HEK293 (cell line): ENCODE results near the gene GCDH.
"Not testable (repeated sequence)": the region's sequence is repeated elsewhere in the genome, so short reads cannot be mapped to it uniquely, and the experiment has no call there.

Source experiments
- CTCF ChIA-PET: fragments of 350-600 bp; formaldehyde crosslinking; extraction: SDS; loops from one replicate; lab custom pipeline; 2021; ENCODE audit warnings: antibody characterized with exemption; lab: Yijun Ruan, JAX
- POLR2A ChIA-PET: fragments of 300-600 bp; formaldehyde crosslinking; extraction: SDS; loops from one replicate; lab custom pipeline; 2020; ENCODE audit warnings: antibody characterized with exemption, inconsistent platforms; lab: Yijun Ruan, JAX
- H3K27ac ChIP-seq: fragments of 200-500 bp; sonication (Bioruptor generic); 2 replicates; pipeline ENCODE4 v1.5.1; 2014; ENCODE audit warnings: low read depth, low read length, control low read depth, inconsistent platforms; ENCODE audit errors: extremely low read depth
- H3K36me3 ChIP-seq, 2 experiments: fragments of 200-500 bp in 1 of 2; sonication (Bioruptor generic) in 1 of 2; 1 replicate in 1 of 2; 2 replicates in 1 of 2; pipeline ENCODE4 v1.5.1; 2014 to 2017; ENCODE audit warnings: inconsistent platforms in 2 of 2, low read length in 2 of 2; ENCODE audit not compliant: control insufficient read depth in 2 of 2, insufficient read depth in 1 of 2
- H3K4me1 ChIP-seq: fragments of 200-500 bp; sonication (Bioruptor generic); 2 replicates; pipeline ENCODE4 v1.5.1; 2014; ENCODE audit warnings: mild to moderate bottlenecking, low read length, inconsistent platforms; ENCODE audit not compliant: control insufficient read depth, insufficient read depth
- H3K4me3 ChIP-seq: 2 replicates; pipeline ENCODE4 v1.5.1; 2011; ENCODE audit warnings: low read depth, mild to moderate bottlenecking, control low read depth, low read length, moderate library complexity
- H3K9me3 ChIP-seq: fragments of 200-500 bp; sonication (Bioruptor generic); 2 replicates; pipeline ENCODE4 v1.5.1; 2014; ENCODE audit warnings: low read depth, low read length, inconsistent platforms; ENCODE audit not compliant: control insufficient read depth, insufficient read depth
- FEZF1 ChIP-seq: fragments of 450-650 bp; formaldehyde crosslinking; IDR thresholded peaks from 2 replicates; pipeline ENCODE4 v1.5.1; 2016; ENCODE audit warnings: missing biosample characterization, missing genetic modification characterization
- PATZ1 ChIP-seq: fragments of 450-650 bp; formaldehyde crosslinking; IDR thresholded peaks from 2 replicates; pipeline ENCODE4 v1.5.1; 2016; ENCODE audit warnings: missing biosample characterization, missing genetic modification characterization
- PRDM1 ChIP-seq: fragments of 450-650 bp; formaldehyde crosslinking; IDR thresholded peaks from 2 replicates; pipeline ENCODE4; 2016; ENCODE audit warnings: missing biosample characterization, missing genetic modification characterization
- PRDM10 ChIP-seq: fragments of 450-650 bp; formaldehyde crosslinking; IDR thresholded peaks from 2 replicates; pipeline ENCODE4 v1.5.1; 2016; ENCODE audit warnings: missing biosample characterization, missing genetic modification characterization
- ZBTB10 ChIP-seq: fragments of 450-650 bp; formaldehyde crosslinking; IDR thresholded peaks from 2 replicates; pipeline ENCODE4 v1.5.1; 2016; ENCODE audit warnings: missing biosample characterization, missing genetic modification characterization
- ZBTB21 ChIP-seq: fragments of 450-650 bp; formaldehyde crosslinking; IDR thresholded peaks from 2 replicates; pipeline ENCODE4 v1.5.1; 2017; ENCODE audit warnings: missing biosample characterization, missing genetic modification characterization
- ZBTB7A ChIP-seq: fragments of 450-650 bp; formaldehyde crosslinking; IDR thresholded peaks from 2 replicates; pipeline ENCODE4 v1.5.1; 2016; ENCODE audit warnings: low read depth, missing biosample characterization, missing genetic modification characterization
- ZFP41 ChIP-seq: fragments of 450-650 bp; formaldehyde crosslinking; IDR thresholded peaks from 2 replicates; pipeline ENCODE4 v1.5.1; 2016; ENCODE audit warnings: missing biosample characterization, missing genetic modification characterization, borderline replicate concordance
- ZIC2 ChIP-seq: fragments of 450-650 bp; formaldehyde crosslinking; IDR thresholded peaks from 2 replicates; pipeline ENCODE4 v1.5.1; 2016; ENCODE audit warnings: missing biosample characterization, missing genetic modification characterization
- ZNF2 ChIP-seq: fragments of 450-650 bp; formaldehyde crosslinking; IDR thresholded peaks from 2 replicates; pipeline ENCODE4 v1.5.1; 2016; ENCODE audit warnings: missing biosample characterization, missing genetic modification characterization
- ZNF274 ChIP-seq, 2 experiments: fragments of 200-500 bp in 1 of 2; fragments of 450-650 bp in 1 of 2; sonication (Bioruptor generic) in 1 of 2; formaldehyde crosslinking in 1 of 2; IDR thresholded peaks; 2 replicates each; pipeline versions ENCODE4 v1.5.1 to v1.6.1; 2014 to 2016; ENCODE audit warnings: borderline replicate concordance in 1 of 2, inconsistent platforms in 1 of 2, low read length in 1 of 2, missing biosample characterization in 1 of 2, missing genetic modification characterization in 1 of 2
- ZNF514 ChIP-seq: fragments of 450-650 bp; formaldehyde crosslinking; IDR thresholded peaks from 2 replicates; pipeline ENCODE4 v1.5.1; 2016; ENCODE audit warnings: missing biosample characterization, missing genetic modification characterization
- ZNF555 ChIP-seq: fragments of 450-650 bp; formaldehyde crosslinking; conservative IDR thresholded peaks from 2 replicates; pipeline ENCODE4 v1.5.1; 2017; ENCODE audit warnings: missing biosample characterization, mild to moderate bottlenecking, missing genetic modification characterization, inconsistent platforms
- ZNF558 ChIP-seq: fragments of 450-650 bp; formaldehyde crosslinking; IDR thresholded peaks from 2 replicates; pipeline ENCODE4 v1.5.1; 2016; ENCODE audit warnings: missing biosample characterization, missing genetic modification characterization
- ZNF664 ChIP-seq: fragments of 450-650 bp; formaldehyde crosslinking; IDR thresholded peaks from 2 replicates; pipeline ENCODE4 v1.5.1; 2016; ENCODE audit warnings: missing biosample characterization, missing genetic modification characterization
- ZSCAN18 ChIP-seq: fragments of 450-650 bp; formaldehyde crosslinking; IDR thresholded peaks from 2 replicates; pipeline ENCODE4 v1.5.1; 2016; ENCODE audit warnings: missing biosample characterization, missing genetic modification characterization

The GCDH gene

GRCh38 chr19:12915860-12916259 lies 24.9 kb downstream of the GCDH start:
- peak; percentile 21; the same call in 1 of the 2 replicates for TF ChIP-seq ZIC2 (tag by site-specific recombination)
- CTCF ChIA-PET: interaction anchor here (0.6 kb wide), 2 partner anchors 95 to 1181 kb away, joined by 3 to 4 read pairs; no protein-coding TSS in a partner anchor

GRCh38 chr19:12918253-12918652 lies 27.3 kb downstream of the GCDH start:
- TF ChIP-seq ZNF274 (IDR thresholded peaks at IDR 0.05; ENCODE audit: low read length) (no peak), ZNF274 (tag by site-specific recombination; IDR thresholded peaks at IDR 0.05; ENCODE audit: borderline replicate concordance) (no peak), ZNF558 (tag by site-specific recombination) (no peak), ZSCAN18 (tag by site-specific recombination) (no peak), ZNF664 (tag by site-specific recombination) (no peak), ZNF555 (tag by site-specific recombination) (no peak), ZBTB21 (tag by site-specific recombination) (no peak), ZNF2 (tag by site-specific recombination) (no peak), FEZF1 (no peak), ZNF514 (tag by site-specific recombination) (no peak), PRDM1 (no peak), ZFP41 (tag by site-specific recombination) (no peak), ZBTB7A (tag by site-specific recombination) (no peak), PRDM10 (tag by site-specific recombination) (no peak), ZBTB10 (tag by site-specific recombination) (no peak), PATZ1 (no peak)
- no peak overlapping the region for H3K27ac ChIP-seq
- H3K36me3 ChIP-seq: peaks cover 6 to 12% of the 10 kb centered on the region in 2 experiments; a peak in 2 of 3 replicates
- H3K4me1 ChIP-seq: peaks cover 5% of the 10 kb centered on the region; the same call in 1 of the 2 replicates
- ChIA-PET POLR2A (interaction anchor here (1.0 kb wide), 1 partner anchor 32 kb away, joined by 3 read pairs; no protein-coding TSS in a partner anchor), CTCF (no interaction called here)
- H3K4me3 ChIP-seq: no peak overlapping the region
- H3K9me3 ChIP-seq: no peaks in the 10 kb centered on the region

More at GRCh38 chr19:12915860-12916259, 24.9 kb downstream of the GCDH start:
- not testable (repeated sequence) for H3K9me3 ChIP-seq, H3K36me3 ChIP-seq, H3K4me3 ChIP-seq, H3K27ac ChIP-seq
- POLR2A ChIA-PET: interaction anchor here (0.7 kb wide), 1 partner anchor 12 kb away, joined by 3 read pairs; no protein-coding TSS in a partner anchor
- peaks cover 13% of the 10 kb centered on the region for H3K4me1 ChIP-seq
